Breast epithelium (tissue), 3 donors: ENCODE data around the gene PARD3B.

ENCODE experiments used
- POLR2A ChIP-seq: fragments of 450-650 bp; IDR thresholded peaks from one replicate; pipeline ENCODE4 v1.6.1; 2016; ENCODE audit warnings: antibody characterized with exemption, mild to moderate bottlenecking, moderate library complexity
- POLR2AphosphoS5 ChIP-seq, 3 donors: sonication (generic); formaldehyde crosslinking; IDR thresholded peaks; one replicate each; pipeline ENCODE4 v1.6.1; 2017; ENCODE audit warnings: antibody characterized with exemption in 3 of 3
- TF ChIP-seq, protein P1 (sequence below), 3 donors: fragments of 450-650 bp; IDR thresholded peaks; one replicate each; pipeline ENCODE4 v1.5.1; 2016 to 2017; ENCODE audit warnings: antibody characterized with exemption in 3 of 3, mild to moderate bottlenecking in 3 of 3, moderate library complexity in 3 of 3

- TF ChIP-seq POLR2AphosphoS5 (IDR thresholded peaks at IDR 0.05) (no peak), POLR2A (no peak)
- TF ChIP-seq, protein P1, sequence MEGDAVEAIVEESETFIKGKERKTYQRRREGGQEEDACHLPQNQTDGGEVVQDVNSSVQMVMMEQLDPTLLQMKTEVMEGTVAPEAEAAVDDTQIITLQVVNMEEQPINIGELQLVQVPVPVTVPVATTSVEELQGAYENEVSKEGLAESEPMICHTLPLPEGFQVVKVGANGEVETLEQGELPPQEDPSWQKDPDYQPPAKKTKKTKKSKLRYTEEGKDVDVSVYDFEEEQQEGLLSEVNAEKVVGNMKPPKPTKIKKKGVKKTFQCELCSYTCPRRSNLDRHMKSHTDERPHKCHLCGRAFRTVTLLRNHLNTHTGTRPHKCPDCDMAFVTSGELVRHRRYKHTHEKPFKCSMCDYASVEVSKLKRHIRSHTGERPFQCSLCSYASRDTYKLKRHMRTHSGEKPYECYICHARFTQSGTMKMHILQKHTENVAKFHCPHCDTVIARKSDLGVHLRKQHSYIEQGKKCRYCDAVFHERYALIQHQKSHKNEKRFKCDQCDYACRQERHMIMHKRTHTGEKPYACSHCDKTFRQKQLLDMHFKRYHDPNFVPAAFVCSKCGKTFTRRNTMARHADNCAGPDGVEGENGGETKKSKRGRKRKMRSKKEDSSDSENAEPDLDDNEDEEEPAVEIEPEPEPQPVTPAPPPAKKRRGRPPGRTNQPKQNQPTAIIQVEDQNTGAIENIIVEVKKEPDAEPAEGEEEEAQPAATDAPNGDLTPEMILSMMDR (IDR thresholded peaks at IDR 0.05) = no peak
Measured at GRCh38 chr2:204722691-204723090, 177.4 kb downstream of the PARD3B start.
